ENCODE data around the gene OBSL1.

Gene OBSL1

GRCh38 chr2:219515874-219516629 lies 55.3 kb downstream of the OBSL1 start:
- DNase-seq (ENCODE audit: low read depth in 4 of 4, low spot score in 1 of 4) = no peak

GRCh38 chr2:219514836-219515235 lies 56.5 kb downstream of the OBSL1 start:
- no peak for DNase-seq (ENCODE audit: low read depth in 4 of 4, low spot score in 1 of 4)

GRCh38 chr2:219514196-219514761 lies 57.1 kb downstream of the OBSL1 start, which contains the start of gene ASIC4:
TSS of gene ASIC4 (plus strand) at chr2:219514482. CDS start at chr2:219514725, 243 bp downstream.
- no peak for DNase-seq (ENCODE audit: low read depth in 4 of 4, low spot score in 1 of 4)

GRCh38 chr2:219513787-219514186 lies 57.6 kb downstream of the OBSL1 start:
- no peak for DNase-seq (ENCODE audit: low read depth in 4 of 4, low spot score in 1 of 4)

GRCh38 chr2:219512524-219513216 lies 58.7 kb downstream of the OBSL1 start:
- DNase-seq (ENCODE audit: low read depth in 4 of 4, low spot score in 1 of 4) = no peak

GRCh38 chr2:219511547-219512325 lies 59.6 kb downstream of the OBSL1 start:
- DNase-seq (ENCODE audit: low read depth in 4 of 4, low spot score in 1 of 4) = no peak

GRCh38 chr2:219510512-219511135 lies 60.7 kb downstream of the OBSL1 start:
- no peak for DNase-seq (ENCODE audit: low read depth in 4 of 4, low spot score in 1 of 4)

- DNase-seq (ENCODE audit: low read depth in 4 of 4, low spot score in 1 of 4) = peak in 2 of 4 experiments; percentile 36 to 39
Measured at GRCh38 chr2:219509780-219510511, 61.4 kb downstream of the OBSL1 start.

GRCh38 chr2:219508971-219509779 lies 62.2 kb downstream of the OBSL1 start:
- DNase-seq (ENCODE audit: low read depth in 4 of 4, low spot score in 1 of 4) = no peak

- DNase-seq (ENCODE audit: low read depth in 4 of 4, low spot score in 1 of 4) = no peak
Measured at GRCh38 chr2:219508444-219508734, 63.0 kb downstream of the OBSL1 start.

GRCh38 chr2:219507581-219508443 lies 63.5 kb downstream of the OBSL1 start:
- no peak for DNase-seq (ENCODE audit: low read depth in 4 of 4, low spot score in 1 of 4)

- no peak for DNase-seq (ENCODE audit: low read depth in 4 of 4, low spot score in 1 of 4)
Measured at GRCh38 chr2:219506802-219507526, 64.4 kb downstream of the OBSL1 start.

GRCh38 chr2:219506153-219506801 lies 65.1 kb downstream of the OBSL1 start:
- DNase-seq (ENCODE audit: low read depth in 4 of 4, low spot score in 1 of 4) = no peak

GRCh38 chr2:219505585-219505984 lies 65.8 kb downstream of the OBSL1 start:
- no peak for DNase-seq (ENCODE audit: low read depth in 4 of 4, low spot score in 1 of 4)

GRCh38 chr2:219502618-219503017 lies 68.7 kb downstream of the OBSL1 start:
- no peak for DNase-seq (ENCODE audit: low read depth in 4 of 4, low spot score in 1 of 4)

GRCh38 chr2:219501849-219502248 lies 69.5 kb downstream of the OBSL1 start:
- DNase-seq (ENCODE audit: low read depth in 4 of 4, low spot score in 1 of 4) = no peak

All from stimulated activated CD4-positive, alpha-beta T cell treated with anti-CD3 and anti-CD28 coated beads, Interleukin-1b, Interleukin-23, amount 100 ng/mL, for 24 hours (primary cell).